CD4-positive, alpha-beta T cell treated with Interferon gamma for 1 hour (primary cell): ENCODE results near the gene EYA2.
"Not testable (repeated sequence)": the region's sequence is repeated elsewhere in the genome, so short reads cannot be mapped to it uniquely, and the experiment has no call there.

Experiments used
- DNase-seq: peaks from one replicate; pipeline ENCODE4 v3.0.0-alpha.2; 2020

The EYA2 gene

GRCh38 chr20:46894579-46894958, at the start of gene EYA2:
Gene EYA2 (plus strand): TSS chr20:46894843. CDS start chr20:46990011, 95,168 bp downstream.
- no peak for DNase-seq

DNA sequence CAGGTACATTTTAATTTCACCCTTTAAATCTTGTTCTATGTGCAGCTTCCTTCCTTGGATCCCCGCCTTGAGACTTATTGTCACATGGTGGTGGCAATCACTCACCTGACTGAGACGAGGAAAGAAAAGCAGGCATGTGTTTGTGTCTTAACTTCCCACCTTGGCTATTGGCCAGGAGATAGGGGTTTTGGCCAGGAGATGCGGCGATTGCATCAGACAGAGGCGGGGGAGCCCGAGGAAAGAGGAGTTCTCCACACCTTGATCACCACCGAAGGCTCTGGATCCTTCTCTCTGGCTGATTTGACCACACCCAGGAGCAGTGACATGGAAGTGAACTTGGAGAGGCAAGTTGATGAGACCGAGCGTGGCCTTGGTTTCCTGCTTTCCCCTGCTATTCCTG, 49.7 kb upstream of the EYA2 start:
- no peak for DNase-seq

DNA sequence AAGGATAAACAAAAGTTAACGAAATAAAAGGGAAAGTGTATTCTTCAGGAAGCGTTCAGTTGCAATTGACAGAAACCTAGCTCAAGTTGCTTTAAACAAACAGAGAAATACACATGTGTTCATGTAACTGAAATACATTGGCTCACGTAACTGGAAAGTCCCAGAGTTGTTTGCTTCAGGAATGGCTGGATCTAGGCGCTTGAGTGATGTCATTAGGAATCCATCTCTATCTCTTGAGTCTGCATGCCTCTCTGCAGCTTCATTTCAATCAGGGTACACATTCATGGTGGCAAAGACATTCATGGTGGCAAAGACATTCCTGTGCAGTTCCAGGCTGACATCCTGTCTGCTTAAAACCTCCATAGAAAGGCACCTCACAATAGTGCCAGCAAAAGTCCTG, 45.4 kb upstream of the EYA2 start:
- no peak for DNase-seq

DNA sequence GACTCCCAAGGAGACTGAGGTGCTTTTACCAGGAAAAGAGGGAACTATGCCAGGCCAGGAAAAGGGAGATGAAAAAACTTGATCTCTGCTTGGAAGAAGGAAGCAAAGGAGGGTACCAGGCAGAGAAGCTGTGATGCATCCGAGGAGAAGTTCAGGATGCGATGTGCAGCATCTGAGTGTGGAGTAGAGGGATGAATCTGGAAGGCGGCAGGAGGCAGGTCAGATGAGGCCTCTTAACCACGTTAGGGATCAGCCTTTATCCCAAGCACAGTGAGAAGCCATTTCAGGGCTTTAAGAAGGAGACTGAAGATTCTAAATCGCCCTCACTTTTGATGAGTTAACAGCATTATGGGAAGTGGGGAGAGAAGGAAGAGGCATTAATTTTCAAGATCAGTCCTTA, 44.9 kb upstream of the EYA2 start:
- DNase-seq, result no peak

DNA sequence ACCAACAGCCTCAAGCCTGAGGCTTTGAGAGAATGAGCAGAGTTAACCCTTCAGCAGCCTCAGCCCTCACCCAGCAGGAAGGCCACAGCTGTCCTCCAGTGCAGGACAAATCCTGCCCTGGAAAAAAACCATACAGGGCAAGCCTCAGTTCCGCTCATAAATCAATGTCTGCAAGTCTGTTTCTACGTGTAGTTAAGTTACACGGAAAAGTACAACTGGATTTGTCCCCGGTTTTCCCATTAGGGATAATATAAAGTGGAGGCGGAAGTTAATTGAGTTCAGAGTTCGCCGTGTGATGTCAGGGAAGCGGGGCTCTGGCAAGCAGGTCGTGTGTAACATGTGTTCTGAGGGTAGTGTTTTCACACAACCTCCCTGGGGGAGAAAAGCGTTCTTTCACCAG, 44.2 kb upstream of the EYA2 start:
- DNase-seq, result no peak

DNA sequence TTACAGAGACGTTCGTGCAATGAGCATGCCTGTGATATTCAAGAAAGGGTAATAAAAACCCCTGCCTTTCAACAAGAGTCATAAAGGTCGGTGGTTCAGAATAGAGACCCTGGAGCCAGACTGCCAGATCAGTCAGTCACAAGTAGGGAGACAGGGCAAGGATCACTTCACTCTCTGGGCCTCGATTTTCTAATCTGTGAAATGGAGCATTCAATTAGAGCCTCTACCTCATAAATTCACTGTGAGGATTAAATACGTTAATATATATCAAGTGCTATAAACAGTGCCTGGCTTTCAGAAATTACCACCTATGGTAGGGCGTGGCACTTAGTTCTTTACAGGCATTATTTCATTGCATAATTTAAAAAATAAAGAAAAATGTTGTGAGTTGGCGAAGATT, 43.7 kb upstream of the EYA2 start:
- DNase-seq, result no peak

DNA sequence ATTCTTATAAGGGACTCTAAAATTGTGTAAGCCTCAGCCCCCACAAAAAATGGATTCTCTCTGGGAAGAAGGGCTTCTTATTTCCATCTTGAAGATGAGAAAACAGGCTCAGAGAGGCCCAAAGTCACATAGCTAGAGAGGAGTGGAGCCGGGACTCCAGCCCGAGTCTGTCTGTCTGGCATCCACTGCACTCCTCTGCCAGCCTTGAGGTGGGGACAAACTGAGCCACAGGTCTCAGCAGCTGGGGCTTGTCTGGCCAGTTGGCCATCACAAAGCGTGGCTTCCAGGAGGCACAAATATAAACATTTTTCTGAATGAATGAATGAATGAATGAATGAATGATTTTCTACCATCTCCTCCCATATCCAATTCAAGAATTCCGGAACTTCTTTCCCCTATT, 42.9 kb upstream of the EYA2 start:
- DNase-seq, result no peak

- DNase-seq, result no peak
Observed at GRCh38 chr20:46852313-46852712, 42.3 kb upstream of the EYA2 start.

DNA sequence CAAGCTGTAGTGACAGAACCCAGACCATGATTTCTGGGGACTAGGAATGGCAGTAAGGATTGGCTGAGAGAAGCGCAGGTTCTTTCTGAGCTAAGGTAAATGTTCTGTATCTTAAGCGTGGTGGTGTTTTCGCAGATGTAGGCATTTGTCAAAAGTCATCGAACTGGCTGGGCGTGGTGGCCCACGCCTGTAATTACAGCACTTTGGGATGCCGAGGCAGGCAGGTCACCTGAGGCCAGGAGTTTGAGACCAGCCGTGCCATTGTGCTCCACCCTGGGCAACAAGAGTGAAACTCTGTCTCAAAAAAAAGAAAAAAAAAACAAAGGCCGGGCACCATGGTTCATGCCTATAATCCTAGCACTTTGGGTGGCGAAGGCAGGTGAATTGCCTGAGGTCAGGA, 40.7 kb upstream of the EYA2 start:
- no peak for DNase-seq

- no peak for DNase-seq
Observed at GRCh38 chr20:46857061-46857831, 37.4 kb upstream of the EYA2 start.

DNA sequence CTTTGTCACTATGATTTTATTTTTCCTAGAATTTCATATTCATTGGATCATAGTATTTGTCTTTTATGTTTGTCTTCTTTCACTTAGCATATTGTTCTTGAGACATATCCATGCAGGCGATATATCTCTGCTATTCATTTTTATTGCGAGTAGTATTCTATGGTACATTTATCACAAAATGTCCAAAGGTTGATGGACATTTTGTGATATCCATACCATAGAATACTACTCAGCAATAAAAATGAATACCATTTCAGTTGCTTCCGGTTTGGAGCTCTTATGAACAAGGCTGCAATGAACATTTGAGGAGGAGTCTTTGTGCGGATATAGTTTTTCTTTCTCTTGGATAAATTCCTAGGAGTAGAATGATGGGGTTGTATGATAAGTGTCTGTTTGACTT, 28.8 kb upstream of the EYA2 start:
- DNase-seq, result no peak

- no peak for DNase-seq
Observed at GRCh38 chr20:46870041-46870440, 24.6 kb upstream of the EYA2 start.

DNA sequence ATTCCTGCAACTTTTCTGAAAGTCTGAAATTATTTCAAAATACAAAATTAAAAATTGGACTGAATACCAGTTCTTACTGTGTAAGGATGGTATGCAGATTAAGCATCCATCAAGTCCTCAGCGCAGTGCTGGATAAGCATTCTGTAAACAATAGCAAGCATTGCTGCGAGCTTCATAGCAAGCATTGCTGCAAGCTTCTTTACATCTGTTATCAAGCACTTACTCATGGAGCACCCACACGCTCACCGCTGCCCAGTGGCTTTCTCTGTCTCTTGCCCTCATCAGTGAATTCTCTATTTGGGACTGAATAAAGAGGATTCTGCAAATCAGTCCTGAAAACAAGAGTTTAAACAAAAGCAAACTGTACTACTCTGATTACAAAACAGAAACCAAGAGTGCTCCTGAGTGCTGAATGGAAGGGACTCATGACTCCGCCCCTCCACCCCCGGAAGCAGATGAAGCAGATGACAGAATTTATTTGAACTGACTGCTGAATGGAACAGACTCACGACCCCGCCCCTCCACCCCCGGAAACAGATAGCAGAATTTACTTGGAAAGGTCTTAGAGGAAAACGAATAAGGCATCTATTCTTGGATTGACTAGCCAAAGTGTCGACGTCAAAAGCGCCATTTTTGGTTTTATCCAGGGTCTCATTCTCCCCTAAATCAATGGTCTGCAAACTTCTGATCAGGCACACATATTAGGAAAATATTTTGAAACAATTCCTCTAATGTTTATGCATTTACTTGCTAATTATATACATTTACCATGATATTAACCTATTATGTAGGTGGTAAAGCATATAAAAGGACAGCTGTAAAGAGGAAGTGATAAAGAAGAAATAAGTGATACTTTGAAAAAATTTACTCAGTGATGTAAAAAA, 22.1 kb upstream of the EYA2 start:
- no peak for DNase-seq

DNA sequence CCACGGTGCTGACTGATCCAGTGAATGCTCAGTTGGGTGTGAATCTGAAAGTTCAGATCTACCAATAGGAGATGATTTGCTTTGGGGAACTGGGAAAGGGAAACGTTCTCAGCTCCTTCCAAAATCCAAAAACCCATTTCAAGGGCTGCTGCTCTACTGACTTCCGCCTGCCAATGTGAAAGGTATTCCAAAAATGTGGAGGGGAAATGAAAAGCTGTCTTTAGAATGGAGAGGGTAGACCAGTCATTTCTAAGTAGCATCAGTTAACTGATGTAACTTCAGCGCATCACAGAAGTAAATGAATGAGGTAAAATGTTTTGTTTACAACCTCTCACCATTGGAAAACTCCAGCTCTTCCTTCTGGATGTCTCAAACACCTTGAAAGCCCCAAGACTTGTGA, 19.6 kb upstream of the EYA2 start:
- no peak for DNase-seq

DNA sequence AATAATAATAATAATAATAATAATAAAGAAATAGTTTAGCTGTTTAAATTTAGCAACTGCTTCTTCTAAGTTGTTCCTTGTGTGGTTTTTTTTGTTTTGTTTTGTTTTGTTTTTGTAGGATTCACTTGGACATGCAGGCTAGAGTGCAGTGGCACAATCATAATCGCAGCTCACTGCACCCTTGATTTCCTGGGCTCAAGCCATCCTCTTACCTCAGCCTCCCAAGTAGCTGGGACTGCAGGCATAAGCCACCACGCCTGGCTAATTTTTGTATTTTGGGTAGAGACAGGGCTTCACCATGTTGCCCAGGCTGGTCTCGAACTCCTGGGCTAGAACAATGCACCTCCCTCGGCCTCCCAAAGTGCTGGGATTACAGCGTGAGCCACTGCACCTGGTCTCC, 15.3 kb upstream of the EYA2 start:
- DNase-seq, result no peak

DNA sequence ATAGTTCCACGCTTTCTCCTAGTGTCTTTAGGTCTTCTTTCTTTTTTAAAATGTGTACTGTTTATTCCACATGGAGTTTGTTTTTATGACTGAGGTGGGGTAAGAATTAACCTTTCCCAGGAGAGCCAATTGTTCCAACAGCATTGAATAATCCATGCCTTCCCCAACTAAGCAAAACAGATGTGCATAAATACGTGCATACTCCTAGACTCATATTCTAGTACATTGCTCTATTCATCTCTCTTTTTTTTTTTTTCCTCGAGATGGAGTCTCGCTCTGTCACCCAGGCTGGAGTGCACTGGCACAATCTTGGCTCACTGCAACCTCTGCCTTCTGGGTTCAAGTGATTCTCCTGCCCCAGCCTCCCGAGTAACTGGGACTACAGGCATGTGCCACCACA, 14.7 kb upstream of the EYA2 start:
- not testable (repeated sequence) for DNase-seq

GRCh38 chr20:46883892-46884291, 10.8 kb upstream of the EYA2 start:
- no peak for DNase-seq

GRCh38 chr20:46890682-46891081, 4.0 kb upstream of the EYA2 start:
- DNase-seq, result no peak

GRCh38 chr20:46893051-46893450, 1.6 kb upstream of the EYA2 start:
- no peak for DNase-seq

DNA sequence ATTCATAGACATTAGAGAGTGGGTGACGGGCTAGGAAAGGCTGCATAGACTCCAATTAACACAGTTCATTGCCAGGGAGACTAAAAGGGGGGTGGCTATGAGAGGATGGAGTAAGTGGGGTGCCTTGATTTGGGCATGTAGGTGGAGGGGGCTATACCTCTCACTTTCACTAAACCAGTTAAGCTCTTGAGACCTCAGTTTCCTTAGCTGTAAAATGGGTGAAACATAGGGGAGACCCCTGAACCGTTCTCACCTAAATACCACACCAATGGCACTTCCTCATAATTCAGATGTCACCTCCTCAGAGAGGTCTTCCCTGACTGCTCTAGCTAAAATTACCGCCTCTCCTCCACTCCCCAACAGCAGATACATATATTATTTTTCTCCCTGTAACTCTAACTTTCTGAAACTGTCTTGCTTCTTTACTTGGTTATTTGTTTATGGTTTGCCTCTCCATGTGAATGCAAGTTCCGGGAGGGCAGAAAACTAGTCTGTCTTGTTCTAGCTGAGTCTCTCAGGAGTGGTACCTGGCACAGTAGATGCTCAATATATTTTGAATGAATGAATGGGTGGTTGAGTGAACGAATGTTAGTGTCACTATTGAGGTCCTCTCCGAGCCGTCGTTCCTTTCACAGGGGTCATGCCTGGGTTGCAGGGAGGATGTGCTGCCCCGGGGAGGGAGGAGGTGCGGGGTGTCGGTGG, 615 bp upstream of the EYA2 start:
- no peak for DNase-seq

- DNase-seq, result no peak
Observed at GRCh38 chr20:46894971-46895905, 595 bp downstream of the EYA2 start.

DNA sequence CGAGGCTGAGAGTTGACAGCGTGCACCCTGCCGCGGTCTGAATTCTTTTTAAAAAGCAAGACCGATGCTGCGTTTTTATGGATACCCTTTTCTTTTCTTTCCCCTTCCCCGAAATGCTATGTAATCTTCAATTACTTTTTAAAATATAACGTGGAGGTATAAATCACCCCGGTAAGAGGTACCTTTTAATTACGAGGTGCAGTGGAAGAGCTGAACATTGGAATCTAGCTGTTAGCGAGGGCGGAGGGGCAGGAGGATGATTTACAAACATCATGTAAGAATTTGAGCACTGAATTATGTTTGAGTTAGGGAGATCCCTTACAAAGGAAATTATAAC, 1.2 kb downstream of the EYA2 start:
- no peak for DNase-seq
